Cardiac fibroblast (primary cell): Measurements from ENCODE around the gene MSL2.
"Not testable (repeated sequence)": the region's sequence is repeated elsewhere in the genome, so short reads cannot be mapped to it uniquely, and the experiment has no call there.

Source experiments
- DNase-seq, 2 donors: peaks; one replicate each; pipeline versions ENCODE4 v3.0.0 to v3.0.0-alpha.2; 2010; ENCODE audit warnings: low read depth in 2 of 2
- H3K4me3 ChIP-seq, 2 donors: replicated peaks in 1 of 2; 1 replicate in 1 of 2; 2 replicates in 1 of 2; pipeline ENCODE4 v1.5.1; 2011; ENCODE audit warnings: low read depth in 2 of 2, low read length in 2 of 2, mild to moderate bottlenecking in 2 of 2, moderate library complexity in 1 of 2
- TF ChIP-seq, protein P1 (sequence below): IDR thresholded peaks from one replicate; pipeline ENCODE4 v1.5.1; 2011; ENCODE audit warnings: low read depth, mild to moderate bottlenecking, low read length, inconsistent platforms

MSL2 gene

DNA sequence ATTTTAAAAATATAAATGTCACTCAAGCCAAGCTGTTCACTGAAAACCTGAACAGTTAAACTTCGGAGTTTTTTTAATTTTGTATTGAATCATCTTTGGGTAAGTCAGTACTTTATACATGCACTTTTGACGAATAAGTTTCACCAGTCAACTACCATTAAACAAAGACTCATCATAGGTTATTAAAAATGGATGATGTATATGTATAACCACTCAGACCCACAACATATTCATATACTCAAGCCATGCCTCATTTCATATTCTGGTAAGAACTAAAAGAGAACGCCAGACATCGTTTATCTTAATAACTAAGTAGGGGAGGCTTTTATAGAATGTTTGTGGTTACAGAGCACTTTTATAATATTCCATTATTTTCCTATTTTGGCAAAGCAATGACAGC, 18.3 kb downstream of the MSL2 start:
- DNase-seq, result no peak
- TF ChIP-seq, protein P1, sequence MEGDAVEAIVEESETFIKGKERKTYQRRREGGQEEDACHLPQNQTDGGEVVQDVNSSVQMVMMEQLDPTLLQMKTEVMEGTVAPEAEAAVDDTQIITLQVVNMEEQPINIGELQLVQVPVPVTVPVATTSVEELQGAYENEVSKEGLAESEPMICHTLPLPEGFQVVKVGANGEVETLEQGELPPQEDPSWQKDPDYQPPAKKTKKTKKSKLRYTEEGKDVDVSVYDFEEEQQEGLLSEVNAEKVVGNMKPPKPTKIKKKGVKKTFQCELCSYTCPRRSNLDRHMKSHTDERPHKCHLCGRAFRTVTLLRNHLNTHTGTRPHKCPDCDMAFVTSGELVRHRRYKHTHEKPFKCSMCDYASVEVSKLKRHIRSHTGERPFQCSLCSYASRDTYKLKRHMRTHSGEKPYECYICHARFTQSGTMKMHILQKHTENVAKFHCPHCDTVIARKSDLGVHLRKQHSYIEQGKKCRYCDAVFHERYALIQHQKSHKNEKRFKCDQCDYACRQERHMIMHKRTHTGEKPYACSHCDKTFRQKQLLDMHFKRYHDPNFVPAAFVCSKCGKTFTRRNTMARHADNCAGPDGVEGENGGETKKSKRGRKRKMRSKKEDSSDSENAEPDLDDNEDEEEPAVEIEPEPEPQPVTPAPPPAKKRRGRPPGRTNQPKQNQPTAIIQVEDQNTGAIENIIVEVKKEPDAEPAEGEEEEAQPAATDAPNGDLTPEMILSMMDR, result no peak
- H3K4me3 ChIP-seq, result no peak overlapping the region

DNA sequence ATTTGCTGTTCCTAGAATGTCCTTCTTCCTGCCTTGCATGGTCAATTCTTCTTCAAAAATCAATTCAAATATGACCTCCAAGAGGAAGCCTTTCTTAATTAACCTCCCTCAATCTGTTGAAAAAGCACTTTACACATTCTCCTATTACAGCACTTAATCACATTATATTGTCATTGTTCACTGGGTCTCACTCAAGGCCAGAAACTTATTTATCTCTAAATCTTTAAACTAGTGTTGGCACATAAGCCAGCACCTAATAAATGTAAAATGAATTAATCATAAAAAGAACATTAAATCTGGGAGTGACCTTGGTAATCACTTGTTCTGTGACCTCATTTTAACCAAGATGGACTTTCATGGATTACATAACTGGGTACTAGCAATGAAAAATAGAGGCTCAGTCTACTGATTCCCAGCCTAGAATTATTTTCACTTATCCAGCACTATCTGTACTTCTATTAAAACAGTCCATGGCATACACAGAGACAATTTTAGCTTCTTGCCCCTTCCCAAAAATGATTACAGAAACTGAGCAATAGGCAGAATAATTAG, 22.1 kb downstream of the MSL2 start:
- no peak for DNase-seq
- TF ChIP-seq, protein P1, result no peak
- no peak overlapping the region for H3K4me3 ChIP-seq

DNA sequence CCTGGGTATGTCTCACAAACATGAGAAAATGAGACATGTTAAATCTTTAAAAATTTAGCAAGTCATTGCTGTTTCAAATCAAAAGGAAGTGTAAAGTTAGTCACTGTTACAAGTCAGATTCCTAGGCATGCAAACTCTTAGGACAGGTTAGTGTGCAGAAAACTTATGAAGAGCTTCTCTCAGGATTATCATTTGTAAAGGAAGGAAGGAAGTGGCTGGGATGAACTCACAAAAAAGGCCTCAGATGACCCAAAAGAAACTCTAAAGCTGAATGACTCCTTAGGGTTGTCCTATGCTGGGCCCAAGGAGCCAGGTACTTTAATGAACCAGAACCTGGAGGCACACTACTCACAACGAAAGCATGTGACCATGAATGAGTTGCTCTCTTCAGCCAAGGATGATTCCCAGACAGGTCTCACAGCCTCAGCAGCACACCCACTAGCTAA, 25.0 kb downstream of the MSL2 start:
- DNase-seq, result peak in 1 of 2 donors; percentile 50
- TF ChIP-seq, protein P1, result no peak
- H3K4me3 ChIP-seq, result no peak overlapping the region

DNA sequence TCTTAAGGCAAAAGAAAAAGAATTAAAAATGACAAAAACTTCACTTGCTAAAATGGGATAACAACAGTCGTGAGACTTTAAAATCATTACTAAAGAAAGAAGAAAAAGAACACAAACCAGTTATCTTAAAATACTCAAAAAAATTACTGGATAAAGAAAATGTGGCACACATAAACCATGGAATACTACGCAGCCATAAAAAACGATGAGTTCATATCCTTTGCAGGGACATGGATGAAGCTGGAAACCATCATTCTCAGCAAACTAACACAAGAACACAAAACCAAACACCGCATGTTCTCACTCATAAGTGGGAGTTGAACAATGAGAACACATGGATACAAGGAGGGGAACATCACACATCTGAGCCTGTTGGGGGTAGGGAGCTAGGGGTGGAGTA, 27.9 kb downstream of the MSL2 start:
- not testable (repeated sequence) for H3K4me3 ChIP-seq, DNase-seq

DNA sequence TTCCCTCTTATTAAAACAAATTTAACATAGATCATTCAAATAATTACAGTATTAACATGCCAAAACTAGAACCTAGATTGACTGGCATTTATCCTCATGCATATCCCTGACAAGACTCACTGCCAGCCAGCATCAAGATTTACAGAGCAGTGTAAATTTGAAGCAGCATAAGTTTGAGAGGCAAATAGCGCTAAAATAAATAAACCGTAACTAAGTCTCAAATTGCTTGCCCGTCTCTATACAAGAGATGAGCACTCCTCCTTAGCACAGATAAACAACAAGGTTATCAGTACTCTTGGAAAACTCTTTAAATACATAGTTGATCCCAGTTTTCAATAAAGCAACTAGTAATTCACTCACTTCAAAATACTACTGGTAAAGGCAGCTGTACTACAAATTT, 29.6 kb downstream of the MSL2 start:
- TF ChIP-seq, protein P1, result no peak
- no peak for DNase-seq
- no peak overlapping the region for H3K4me3 ChIP-seq

DNA sequence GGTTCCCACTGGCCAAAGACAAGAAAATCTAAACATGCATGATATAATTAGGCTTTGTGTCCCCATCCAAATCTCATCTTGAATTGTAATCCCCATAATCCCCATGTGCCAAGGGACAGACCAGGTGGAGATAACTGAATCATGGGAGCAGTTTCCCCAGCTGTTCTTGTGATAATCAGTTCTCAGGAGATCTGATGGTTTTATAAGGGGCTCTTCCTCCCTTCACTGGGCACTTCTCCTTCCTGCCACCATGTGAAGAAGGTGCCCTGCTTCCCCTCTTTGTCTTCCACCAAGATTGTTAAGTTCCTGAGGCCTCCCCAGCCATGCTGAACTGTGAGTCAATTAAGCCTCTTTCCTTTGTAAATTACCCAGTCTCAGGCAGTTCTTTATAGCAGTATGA, 32.5 kb downstream of the MSL2 start:
- not testable (repeated sequence) for DNase-seq

DNA sequence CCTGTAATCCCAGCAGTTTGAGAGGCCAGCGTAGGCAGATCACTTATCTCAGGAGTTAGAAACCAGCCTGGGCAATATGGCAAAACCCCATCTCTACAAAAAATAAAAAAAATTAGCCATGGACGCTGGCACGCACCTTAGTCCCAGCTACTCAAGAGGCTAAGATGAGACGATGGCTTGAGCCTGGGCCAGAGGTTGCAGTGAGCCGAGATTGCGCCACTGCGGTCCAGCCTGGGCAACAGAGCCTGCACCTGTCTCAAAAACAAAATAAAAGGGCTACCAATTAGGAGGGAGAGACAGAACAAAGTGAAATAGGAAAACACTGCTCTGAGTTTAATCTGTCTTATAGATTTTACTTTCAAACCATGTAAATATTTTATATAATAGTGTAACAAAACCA, 33.8 kb downstream of the MSL2 start:
- no peak overlapping the region for H3K4me3 ChIP-seq
- TF ChIP-seq, protein P1, result no peak

More for the DNA sequence above, 32.5 kb downstream of the MSL2 start:
- H3K4me3 ChIP-seq, result not testable (repeated sequence)

DNA sequence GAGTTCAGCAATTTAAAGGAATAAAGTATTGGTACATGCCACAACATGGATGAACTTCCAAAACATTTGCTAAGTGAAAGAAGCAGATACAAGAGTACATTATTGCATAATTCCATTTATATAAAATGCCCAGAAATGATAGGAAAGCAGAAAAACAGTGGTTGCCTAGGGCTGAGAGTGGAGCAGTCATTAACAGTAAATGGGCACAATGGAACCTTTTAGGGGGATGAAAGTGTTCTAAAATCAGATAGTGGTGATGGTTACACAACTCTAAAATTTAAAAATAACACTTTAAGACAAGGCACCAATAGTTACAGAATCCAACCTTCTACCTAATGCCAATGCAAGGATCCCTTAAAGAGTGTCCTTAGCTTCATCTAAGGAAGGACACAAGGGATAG, 34.6 kb downstream of the MSL2 start:
- peak in 1 of 2 donors; percentile 29 for DNase-seq
- TF ChIP-seq, protein P1, result no peak
- no peak overlapping the region for H3K4me3 ChIP-seq

More for the DNA sequence above, 33.8 kb downstream of the MSL2 start:
- no peak for DNase-seq
